ENCODE results near the gene EMC9.

The EMC9 gene

GRCh38 chr14:24135834-24136683 is 5.3 kb downstream of the EMC9 start, which contains the start of gene PSME1:
TSS of gene PSME1 (plus strand) at chr14:24136194. CDS start at chr14:24136263, 69 bp downstream.
- peak within 1 kb of the TSS; percentile 83 for H3K4me3 ChIP-seq
- no peak for TF ChIP-seq CTCF (IDR thresholded peaks at IDR 0.05)
- peak within 1 kb of the TSS; percentile 90 to 91 for H3K27ac ChIP-seq
- peak; percentile 94 for DNase-seq (ENCODE audit: low spot score)

GRCh38 chr14:24135584-24135833 is 5.9 kb downstream of the EMC9 start:
- Histone ChIP-seq H3K27ac (peak overlapping the region; percentile 90 to 91), H3K4me3 (peak overlapping the region; percentile 83)
- no peak for DNase-seq (ENCODE audit: low spot score)
- no peak for TF ChIP-seq CTCF (IDR thresholded peaks at IDR 0.05)

GRCh38 chr14:24133735-24134134 is 7.7 kb downstream of the EMC9 start:
- Histone ChIP-seq H3K4me3 (no peak overlapping the region), H3K27ac (no peak overlapping the region)
- DNase-seq (ENCODE audit: low spot score): no peak
- no peak for TF ChIP-seq CTCF (IDR thresholded peaks at IDR 0.05)

GRCh38 chr14:24132976-24133375 is 8.4 kb downstream of the EMC9 start:
- Histone ChIP-seq H3K27ac (no peak overlapping the region), H3K4me3 (no peak overlapping the region)
- DNase-seq (ENCODE audit: low spot score): no peak
- no peak for TF ChIP-seq CTCF (IDR thresholded peaks at IDR 0.05)

GRCh38 chr14:24132061-24132685 is 9.2 kb downstream of the EMC9 start:
- no peak overlapping the region for H3K4me3 ChIP-seq
- TF ChIP-seq CTCF (IDR thresholded peaks at IDR 0.05): no peak
- H3K27ac ChIP-seq: no peak overlapping the region
- no peak for DNase-seq (ENCODE audit: low spot score)

GRCh38 chr14:24131549-24131966 is 9.8 kb downstream of the EMC9 start:
- H3K27ac ChIP-seq: peak overlapping the region; percentile 4 to 39
- no peak overlapping the region for H3K4me3 ChIP-seq
- TF ChIP-seq CTCF (IDR thresholded peaks at IDR 0.05): no peak
- DNase-seq (ENCODE audit: low spot score): no peak

Data from coronary artery (tissue), 2 donors.